PC-9 (cell line): ENCODE results near the gene ARFRP1.

Experiments
- CTCF ChIP-seq: fragments of 200-600 bp; sonication (generic); conservative IDR thresholded peaks from 2 replicates; pipeline ENCODE4 v1.6.1; 2017; ENCODE audit warnings: mixed run types, antibody characterized with exemption, mild to moderate bottlenecking, moderate library complexity
- EZH2 ChIP-seq: fragments of 200-600 bp; sonication (generic); IDR thresholded peaks from 2 replicates; pipeline ENCODE4 v1.8.0; 2017; ENCODE audit warnings: antibody characterized with exemption, low read depth

GRCh38 chr20:63679799-63680305 lies 27.9 kb downstream of the ARFRP1 start:
- TF ChIP-seq CTCF (no peak), EZH2 (no peak)
